T-helper 9 cell (primary cell): ENCODE measurements around the gene DNMT3B.
"Not testable (repeated sequence)": the region's sequence is repeated elsewhere in the genome, so short reads cannot be mapped to it uniquely, and the experiment has no call there.

Experiments
- DNase-seq: peaks from one replicate; pipeline ENCODE4 v3.0.0-alpha.2; 2020
- total RNA-seq, 2 donors: gene quantifications; one replicate each; lab custom pipeline; 2026; lab: John Stamatoyannopoulos, UW

Gene DNMT3B
- total RNA-seq: 0.07 to 0.97 reads per million in 2 donors

- peak; percentile 64 for DNase-seq
Observed at GRCh38 chr20:32761831-32762753, at the start of gene DNMT3B. Gene DNMT3B, plus strand, starts transcription at chr20:32762385. Its CDS starts 17,939 bp downstream, at chr20:32780324.

DNA sequence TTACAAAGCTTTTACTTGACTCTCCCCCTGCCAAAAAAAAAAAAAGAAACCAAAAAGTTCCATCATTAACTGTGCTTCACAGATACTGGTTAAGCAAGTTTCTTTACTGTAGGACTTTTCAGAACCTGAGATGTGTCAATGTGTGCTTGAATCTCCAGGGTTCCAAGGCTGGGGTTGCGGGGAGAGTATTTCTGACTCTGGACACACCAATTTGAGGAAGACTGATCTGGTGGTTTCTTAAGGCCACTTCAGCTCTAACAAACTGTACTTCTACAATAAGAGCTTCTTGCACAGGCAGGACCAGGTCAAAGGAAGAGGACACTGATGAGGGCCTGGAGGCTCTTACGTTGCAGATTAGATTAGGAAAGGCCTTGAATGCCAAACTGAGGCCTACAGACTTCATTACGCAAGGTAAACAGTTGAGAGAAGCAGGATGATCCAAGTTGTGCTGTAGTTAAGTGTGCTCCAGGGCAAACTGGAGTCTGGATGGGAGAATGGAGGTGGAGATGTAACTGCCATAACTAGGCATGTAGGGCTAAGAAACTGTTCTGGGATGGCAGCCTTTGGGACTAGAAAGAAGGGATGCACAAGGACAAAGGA lies 43.3 kb upstream of the DNMT3B start:
- no peak for DNase-seq

GRCh38 chr20:32727683-32728082 lies 34.5 kb upstream of the DNMT3B start:
- no peak for DNase-seq

- not testable (repeated sequence) for DNase-seq
Observed at GRCh38 chr20:32728435-32728834, 33.8 kb upstream of the DNMT3B start.

- DNase-seq: not testable (repeated sequence)
Observed at GRCh38 chr20:32729334-32729733, 32.9 kb upstream of the DNMT3B start.

DNA sequence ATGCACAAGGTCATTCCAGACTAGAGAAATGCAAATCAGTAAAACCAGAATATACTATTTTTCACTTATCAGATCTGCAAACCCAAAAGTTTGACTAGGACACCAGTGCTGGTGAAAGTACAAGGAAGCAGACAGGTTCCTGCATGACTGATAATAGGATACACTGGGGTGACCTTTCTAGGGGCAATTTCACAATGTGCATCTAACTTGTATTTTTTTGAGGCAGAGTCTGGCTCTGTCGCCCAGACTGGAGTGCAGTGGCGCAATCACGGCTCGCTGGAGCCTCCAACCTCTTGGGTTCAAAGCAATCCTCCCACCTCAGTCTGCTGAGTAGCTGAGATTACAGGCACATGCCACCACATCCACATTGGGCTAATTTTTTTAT lies 30.3 kb upstream of the DNMT3B start:
- no peak for DNase-seq

- DNase-seq: no peak
Observed at GRCh38 chr20:32737371-32738223, 24.6 kb upstream of the DNMT3B start.

DNA sequence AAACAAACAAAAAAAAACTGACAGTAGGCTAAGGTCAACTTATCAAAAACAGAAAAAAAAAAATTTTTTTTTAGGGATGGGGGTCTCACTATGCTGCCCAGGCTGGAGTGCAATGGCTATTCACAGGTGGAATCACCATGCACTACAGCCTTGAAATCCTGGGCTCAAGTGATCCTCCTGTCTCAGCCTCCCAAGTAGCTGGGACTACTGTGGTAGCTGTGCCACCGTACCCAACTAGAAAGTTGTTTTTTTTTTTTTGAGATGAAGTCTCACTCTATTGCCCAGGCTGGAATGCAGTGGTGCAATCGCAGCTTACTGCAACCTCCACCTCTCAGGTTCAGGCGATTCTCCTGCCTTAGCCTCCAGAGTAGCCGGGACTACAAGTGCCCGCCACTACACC lies 21.0 kb upstream of the DNMT3B start:
- no peak for DNase-seq

GRCh38 chr20:32742322-32743236 lies 19.6 kb upstream of the DNMT3B start:
- no peak for DNase-seq

GRCh38 chr20:32743237-32744112 lies 18.7 kb upstream of the DNMT3B start, which contains the start of gene COMMD7:
Gene COMMD7, minus strand, starts transcription at chr20:32743467. Its CDS starts 76 bp downstream, at chr20:32743391.
- DNase-seq: peak; percentile 44

DNA sequence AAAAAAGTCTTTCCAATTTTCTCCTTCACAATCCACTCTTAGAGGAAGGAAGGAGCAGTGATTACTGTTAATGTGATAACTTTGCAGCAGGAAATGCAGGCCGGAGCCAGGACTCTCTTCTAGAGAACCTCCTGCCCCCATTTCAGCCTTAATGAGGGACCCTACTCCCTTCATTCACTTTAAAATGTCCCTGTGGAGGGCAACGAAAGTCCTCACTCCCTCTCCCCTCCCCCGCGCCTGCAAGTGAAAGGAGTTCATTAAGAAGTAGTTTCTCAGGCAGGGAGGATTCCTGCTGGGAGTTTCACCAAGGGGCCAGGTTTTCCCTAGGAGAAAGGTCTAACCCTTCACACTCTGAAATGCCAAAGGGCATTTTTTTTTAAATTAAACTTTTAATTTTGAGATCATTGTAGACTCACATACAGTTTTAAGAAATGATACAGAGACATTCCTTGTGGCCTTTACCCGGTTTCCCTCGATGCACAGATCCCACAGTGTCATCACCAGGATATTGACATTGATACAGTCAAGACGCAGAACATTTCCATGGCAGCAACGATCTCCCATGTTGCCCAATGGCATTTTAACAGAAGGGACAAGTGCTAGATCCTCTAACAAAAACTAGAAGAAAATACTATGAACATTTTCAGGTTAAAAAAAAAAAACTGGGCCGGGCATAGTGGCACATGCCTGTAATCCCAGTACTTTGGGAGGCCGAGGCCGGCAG lies 12.1 kb upstream of the DNMT3B start:
- DNase-seq: no peak

GRCh38 chr20:32751293-32751692 lies 10.9 kb upstream of the DNMT3B start:
- no peak for DNase-seq

- DNase-seq: no peak
Observed at GRCh38 chr20:32751702-32752457, 10.3 kb upstream of the DNMT3B start.

DNA sequence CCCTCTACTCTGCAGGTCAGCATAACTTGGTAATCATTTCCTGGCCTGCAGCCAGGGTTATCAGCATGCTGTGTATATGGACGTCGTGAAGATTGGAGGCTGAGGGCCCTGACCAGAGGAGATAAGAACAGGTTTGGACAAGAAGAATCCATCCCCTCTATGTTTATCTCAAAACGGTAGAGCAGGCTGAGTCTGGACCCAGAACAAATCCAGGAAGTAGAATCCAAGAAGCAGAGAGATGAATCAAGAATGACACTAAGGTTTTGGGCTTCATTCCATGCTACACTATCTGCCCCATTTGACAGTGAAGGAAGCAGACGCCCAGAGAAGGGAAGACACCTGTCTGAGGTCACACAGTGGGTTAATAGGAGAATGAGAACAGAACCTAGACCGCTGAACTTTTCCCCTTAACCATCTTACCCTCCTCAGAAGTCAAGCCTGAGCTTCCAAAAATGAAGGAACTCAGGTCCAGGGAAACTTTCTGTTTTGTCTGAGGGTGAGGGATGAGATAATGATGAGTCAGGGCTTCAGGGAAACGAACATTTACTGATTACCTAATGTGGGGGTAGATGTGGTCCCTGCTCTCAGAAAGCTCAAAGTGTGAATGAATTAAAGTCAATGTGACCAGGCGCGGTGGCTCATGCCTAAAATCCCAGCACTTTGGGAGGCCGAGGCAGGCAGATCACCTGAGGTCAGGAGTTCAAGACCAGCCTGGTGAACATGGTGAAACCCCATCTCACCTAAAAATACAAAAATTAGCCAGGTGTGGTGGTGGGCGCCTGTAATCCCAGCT lies 9.5 kb upstream of the DNMT3B start:
- DNase-seq: no peak

DNA sequence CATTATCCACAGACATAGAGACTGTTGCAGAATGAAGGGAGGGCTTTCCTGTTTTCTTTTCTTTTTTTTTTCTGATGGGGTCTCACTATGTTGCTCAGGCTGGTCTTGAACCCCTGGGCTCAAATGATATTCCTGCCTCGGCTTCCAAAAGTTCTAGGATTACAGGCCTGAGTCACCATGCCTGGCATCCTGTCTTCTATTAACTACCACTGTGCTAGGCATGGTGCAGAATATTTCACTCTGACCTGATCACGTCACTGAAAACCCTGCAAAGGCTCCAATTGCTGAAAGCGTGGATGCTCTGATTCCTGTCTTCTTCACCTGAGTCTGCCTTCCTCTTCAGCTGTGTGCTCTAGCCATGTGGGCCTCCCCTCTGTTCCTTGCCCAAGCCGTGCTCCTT lies 8.5 kb upstream of the DNMT3B start:
- DNase-seq: no peak

DNA sequence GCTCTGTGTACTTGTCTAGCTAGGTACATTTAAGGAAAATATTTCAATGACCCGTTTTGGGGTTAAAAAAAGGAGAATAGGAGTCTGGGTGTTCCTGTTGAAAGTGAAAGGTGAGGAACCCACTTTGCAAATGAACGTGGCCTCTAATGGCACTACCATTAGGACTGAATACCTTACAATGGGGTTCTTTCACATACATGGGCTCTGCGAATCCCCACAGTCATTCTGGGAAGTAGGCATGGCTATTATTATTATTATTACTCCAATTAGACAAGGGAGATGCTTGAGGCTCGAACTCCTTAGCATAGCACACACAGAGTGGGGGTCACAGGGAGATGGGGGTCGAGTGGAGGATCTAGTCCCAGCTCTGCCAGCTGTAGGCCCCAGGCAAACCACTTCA lies 6.0 kb upstream of the DNMT3B start:
- no peak for DNase-seq

DNA sequence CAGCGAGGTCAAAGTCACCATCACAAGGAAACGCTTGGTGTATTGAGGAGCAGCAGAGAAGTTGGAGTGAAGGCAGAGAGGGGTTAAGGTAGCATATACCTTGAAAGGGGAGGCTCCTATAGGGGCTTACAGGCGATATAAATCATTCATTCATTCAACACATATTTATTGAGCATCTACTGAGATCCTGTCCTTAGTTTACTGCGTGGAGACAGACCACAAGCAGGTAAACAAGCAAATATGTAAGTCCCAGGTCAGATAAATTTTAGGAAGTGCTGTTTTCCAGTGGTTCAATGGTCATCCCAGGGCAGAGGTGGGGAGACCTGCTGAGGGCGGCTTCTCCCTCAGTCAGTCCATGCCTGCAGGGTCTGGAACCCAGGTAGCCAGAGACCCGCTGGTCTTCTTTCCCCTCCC lies 761 bp upstream of the DNMT3B start:
- no peak for DNase-seq

GRCh38 chr20:32762754-32763201 lies 593 bp downstream of the DNMT3B start:
- DNase-seq: no peak
